B cell (primary cell): ENCODE results near the gene CROCC. TPM values are rescaled to one million over a fixed set of nuclear protein-coding genes. Genes with fewer than 3 reads are reported as not detected.
"Not testable (repeated sequence)": the region's sequence is repeated elsewhere in the genome, so short reads cannot be mapped to it uniquely, and the experiment has no call there.

Experiments
- ATAC-seq: fragments of 200-7000 bp; cut with Tn5 transposase; one replicate; pipeline ENCODE4 v1.10.0; 2021; ENCODE audit warnings: low read depth, mild to moderate bottlenecking, moderate number of reproducible peaks, moderate library complexity
- CTCF ChIA-PET: fragments of 350-600 bp; sonication (Branson Sonifier 250); formaldehyde crosslinking; loops from one replicate; lab custom pipeline; 2021; ENCODE audit warnings: antibody characterized with exemption, inconsistent platforms; lab: Charles Lee
- POLR2A ChIA-PET: fragments of 350-600 bp; sonication (Branson Sonifier 250); formaldehyde crosslinking; loops from one replicate; lab custom pipeline; 2021; ENCODE audit warnings: antibody characterized with exemption; lab: Charles Lee
- DNase-seq: peaks from one replicate; pipeline ENCODE4 v3.0.0; 2013
- H2AFZ ChIP-seq: 2 replicates; pipeline ENCODE4 v1.6.1; 2012; ENCODE audit warnings: mild to moderate bottlenecking, low read depth, low read length; ENCODE audit not compliant: insufficient read depth, poor library complexity, severe bottlenecking
- H3K27ac ChIP-seq, 2 donors: 1 replicate in 1 of 2; 2 replicates in 1 of 2; pipeline ENCODE4 v1.5.1; 2012 to 2013; ENCODE audit warnings: low read length in 2 of 2, mild to moderate bottlenecking in 2 of 2, moderate library complexity in 1 of 2
- H3K27me3 ChIP-seq, 4 experiments: fragments of 200-600 bp in 1 of 4; sonication (generic) in 1 of 4; replicated peaks in 1 of 4; 1 replicate in 2 of 4; 2 replicates in 2 of 4; pipeline versions ENCODE4 v1.6.1 to v1.7.0; 2013 to 2016; ENCODE audit warnings: low read length in 3 of 4, mild to moderate bottlenecking in 2 of 4, mixed read lengths in 1 of 4, moderate library complexity in 1 of 4; ENCODE audit not compliant: insufficient read depth in 4 of 4, control insufficient read depth in 3 of 4; ENCODE audit errors: control extremely low read depth in 1 of 4
- H3K36me3 ChIP-seq, 2 experiments: replicated peaks in 1 of 2; 1 replicate in 1 of 2; 2 replicates in 1 of 2; pipeline versions ENCODE4 v1.6.1 to v1.7.1; 2013; ENCODE audit warnings: low read length in 1 of 2; ENCODE audit not compliant: insufficient read depth in 2 of 2, control insufficient read depth in 1 of 2; ENCODE audit errors: control extremely low read depth in 1 of 2, extremely low read depth in 1 of 2
- H3K4me1 ChIP-seq, 2 donors: fragments of 200-600 bp in 1 of 2; sonication (generic) in 1 of 2; 1 replicate in 1 of 2; 2 replicates in 1 of 2; pipeline versions ENCODE4 v1.5.1 to v1.6.1; 2013 to 2017; ENCODE audit warnings: low read length in 2 of 2; ENCODE audit not compliant: control insufficient read depth in 2 of 2, insufficient read depth in 2 of 2
- H3K4me2 ChIP-seq: replicated peaks from 2 replicates; pipeline ENCODE3; 2012; ENCODE audit warnings: mild to moderate bottlenecking, low read depth, low read length; ENCODE audit not compliant: poor library complexity, severe bottlenecking
- H3K4me3 ChIP-seq, 5 experiments: fragments of 200-600 bp in 1 of 5; sonication (generic) in 1 of 5; 1 replicate in 3 of 5; 2 replicates in 2 of 5; pipeline versions ENCODE4 v1.5.1 to v1.7.0; 2011 to 2016; ENCODE audit warnings: low read length in 4 of 5, mild to moderate bottlenecking in 4 of 5, low read depth in 2 of 5, control low read depth in 1 of 5, moderate library complexity in 1 of 5; ENCODE audit not compliant: insufficient read depth in 1 of 5; ENCODE audit errors: control extremely low read depth in 1 of 5, extremely low read depth in 1 of 5
- H3K79me2 ChIP-seq: fragments of 200-600 bp; sonication (generic); one replicate; pipeline ENCODE4 v1.6.0; 2016; ENCODE audit warnings: low read length; ENCODE audit not compliant: control insufficient read depth, insufficient read depth
- H3K9ac ChIP-seq: fragments of 200-600 bp; sonication (generic); 2 replicates; pipeline ENCODE4 v1.6.1; 2017; ENCODE audit warnings: mild to moderate bottlenecking, low read length, moderate library complexity
- H3K9me3 ChIP-seq, 3 donors: one replicate each; pipeline versions ENCODE4 v1.6.1 to v1.7.1; 2013; ENCODE audit warnings: low read length in 2 of 3; ENCODE audit not compliant: control insufficient read depth in 2 of 3, insufficient read depth in 1 of 3; ENCODE audit errors: control extremely low read depth in 1 of 3
- H4K20me1 ChIP-seq: 2 replicates; pipeline ENCODE4 v1.6.0; 2012; ENCODE audit warnings: mild to moderate bottlenecking, low read length; ENCODE audit not compliant: insufficient read depth, control insufficient read depth, poor library complexity, severe bottlenecking
- H3K27ac Mint-ChIP-seq: one replicate; pipeline ENCODE4 v1.8.0; 2021; ENCODE audit warnings: mixed read lengths
- H3K27me3 Mint-ChIP-seq: one replicate; pipeline ENCODE4 v1.8.0; 2021; ENCODE audit warnings: mixed read lengths
- H3K4me1 Mint-ChIP-seq: one replicate; pipeline ENCODE4 v1.8.0; 2021; ENCODE audit warnings: mixed read lengths
- H3K4me3 Mint-ChIP-seq: one replicate; pipeline ENCODE4 v1.8.0; 2021; ENCODE audit warnings: mixed read lengths
- H3K9me3 Mint-ChIP-seq: one replicate; pipeline ENCODE4 v1.8.0; 2022; ENCODE audit warnings: mixed read lengths; ENCODE audit not compliant: insufficient read depth
- WGBS: methylation state at CpG from one replicate; pipeline ENCODE4 v1.1.5; 2013; ENCODE audit warnings: missing lambda C conversion rate; ENCODE audit not compliant: insufficient coverage; 5-methylcytosine and 5-hydroxymethylcytosine counted together
- intact Hi-C: fragments of 100-400 bp; cut with micrococcal nuclease; formaldehyde crosslinking; loops from one replicate; pipeline ENCODE4 v1.10.0; 2022
- polyA plus RNA-seq: library from polyadenylated mRNA; depleted of rRNA; stranded (reverse); fragments of >200 nt; gene quantifications from 2 replicates; pipeline ENCODE4 v1.2.3, GENCODE V29; 2012
- total RNA-seq, 2 donors: library from RNA; stranded (reverse); fragments of 120-200 nt in 1 of 2; gene quantifications; 1 replicate in 1 of 2; 2 replicates in 1 of 2; pipeline versions ENCODE4 v1.2.3 to v1.2.4, GENCODE V29; 2013 to 2022

The CROCC gene
- total and polyA plus RNA-seq, 2 donors (not counting 1 experiment from before 2014, with no cell fraction given) = 66.2 to 120 TPM

- H3K36me3 ChIP-seq, H3K79me2 ChIP-seq, H3K9me3 Mint-ChIP-seq, H3K27ac Mint-ChIP-seq, intact Hi-C loops, H3K27ac ChIP-seq, CTCF ChIA-PET, POLR2A ChIA-PET, H4K20me1 ChIP-seq, H3K9me3 ChIP-seq: not testable (repeated sequence)
- H3K27me3 ChIP-seq = peaks cover 0 to 16% (median 9%) of the 10 kb centered on the region in 4 experiments
- DNase-seq (peak; percentile 81), ATAC-seq (peak; percentile 41)
- peaks cover 0 to 13% of the 10 kb centered on the region in 2 donors for H3K4me1 ChIP-seq
- H3K4me1 Mint-ChIP-seq = peaks cover 12% of the 10 kb centered on the region
- H3K4me3 Mint-ChIP-seq = peak overlapping the region; percentile 88
- H3K4me3 ChIP-seq = peak overlapping the region in 4 of 5 experiments; percentile 24 to 56 (median 51)
- H3K27me3 Mint-ChIP-seq = peaks cover 15% of the 10 kb centered on the region
- 57% methylated on average over 22 of the region's 52 CpGs for WGBS
- H3K4me2 ChIP-seq = peak overlapping the region; percentile 53
- peak overlapping the region; percentile 68 for H2AFZ ChIP-seq
- peak overlapping the region; percentile 56 for H3K9ac ChIP-seq
Measured at GRCh38 chr1:16873076-16873879, 48.5 kb upstream of the CROCC start.

- intact Hi-C loops, CTCF ChIA-PET, H3K27ac Mint-ChIP-seq, H3K9ac ChIP-seq, H3K79me2 ChIP-seq, POLR2A ChIA-PET, H3K4me2 ChIP-seq, H3K4me3 ChIP-seq, H3K27ac ChIP-seq, H2AFZ ChIP-seq, H3K9me3 Mint-ChIP-seq, H3K4me1 Mint-ChIP-seq, H3K4me3 Mint-ChIP-seq, ATAC-seq, DNase-seq, H3K36me3 ChIP-seq, H4K20me1 ChIP-seq, H3K9me3 ChIP-seq: not testable (repeated sequence)
- H3K4me1 ChIP-seq = peaks cover 0 to 13% of the 10 kb centered on the region in 2 donors
- H3K27me3 Mint-ChIP-seq = peaks cover 20% of the 10 kb centered on the region
- WGBS = 90% methylated on average over 10 of the region's 35 CpGs
- H3K27me3 ChIP-seq = peaks cover 0 to 16% (median 12%) of the 10 kb centered on the region in 4 experiments
Measured at GRCh38 chr1:16874968-16875765, 46.6 kb upstream of the CROCC start.

- H3K27ac Mint-ChIP-seq, H3K4me3 ChIP-seq, H3K27me3 ChIP-seq, H3K9ac ChIP-seq, H2AFZ ChIP-seq, H3K4me1 Mint-ChIP-seq, H3K4me1 ChIP-seq, H3K27ac ChIP-seq, H3K79me2 ChIP-seq, H3K4me3 Mint-ChIP-seq, H3K36me3 ChIP-seq, H3K4me2 ChIP-seq, H3K9me3 ChIP-seq, H4K20me1 ChIP-seq, ATAC-seq, DNase-seq, POLR2A ChIA-PET, H3K9me3 Mint-ChIP-seq, intact Hi-C loops, CTCF ChIA-PET: not testable (repeated sequence)
- 100% methylated on average over 1 of the region's 1 CpG for WGBS
- peaks cover 20% of the 10 kb centered on the region for H3K27me3 Mint-ChIP-seq
Measured at GRCh38 chr1:16881742-16882141, 40.0 kb upstream of the CROCC start.
